ACHN (cell line): ENCODE measurements around the gene ABHD3.
"Not testable (repeated sequence)": the region's sequence is repeated elsewhere in the genome, so short reads cannot be mapped to it uniquely, and the experiment has no call there.

Experiments
- DNase-seq: peaks from one replicate; pipeline ENCODE4 v3.0.0-alpha.2; 2015
- in situ Hi-C: cut with HindIII; loops from 2 replicates; pipeline ENCODE4 v1.10.0; 2017; ENCODE audit warnings: low sequenced_read_pairs, low pct_ligation_motif_present, low pct_unique_long_range_greater_than_20kb

Gene ABHD3

GRCh38 chr18:21664069-21664468 is 40.5 kb downstream of the ABHD3 start:
- in situ Hi-C loops = no loop called here
- no peak for DNase-seq

GRCh38 chr18:21663578-21663977 is 41.0 kb downstream of the ABHD3 start:
- in situ Hi-C loops = no loop called here
- DNase-seq = no peak

GRCh38 chr18:21662581-21662980 is 42.0 kb downstream of the ABHD3 start:
- no peak for DNase-seq
- in situ Hi-C loops = no loop called here

- DNase-seq = no peak
- in situ Hi-C loops = no loop called here
These were observed 44.5 kb downstream of the ABHD3 start for GRCh38 chr18:21660078-21660477.

GRCh38 chr18:21656402-21656801 is 48.2 kb downstream of the ABHD3 start:
- no peak for DNase-seq
- in situ Hi-C loops = no loop called here

GRCh38 chr18:21653361-21653760 is 51.2 kb downstream of the ABHD3 start:
- no peak for DNase-seq
- in situ Hi-C loops = no loop called here

- DNase-seq = no peak
- in situ Hi-C loops = no loop called here
These were observed 52.5 kb downstream of the ABHD3 start for GRCh38 chr18:21652073-21652472.

GRCh38 chr18:21650311-21650710 is 54.3 kb downstream of the ABHD3 start:
- in situ Hi-C loops = no loop called here
- DNase-seq = no peak

- DNase-seq, in situ Hi-C loops: not testable (repeated sequence)
These were observed 64.2 kb downstream of the ABHD3 start for GRCh38 chr18:21640375-21640774.

- no peak for DNase-seq
- in situ Hi-C loops = no loop called here
These were observed 65.8 kb downstream of the ABHD3 start for GRCh38 chr18:21638822-21639221.

GRCh38 chr18:21636769-21637168 is 67.8 kb downstream of the ABHD3 start:
- DNase-seq = no peak
- in situ Hi-C loops = no loop called here

- in situ Hi-C loops = no loop called here
- no peak for DNase-seq
These were observed 69.9 kb downstream of the ABHD3 start for GRCh38 chr18:21634588-21635199.

- no peak for DNase-seq
- in situ Hi-C loops = no loop called here
These were observed 72.2 kb downstream of the ABHD3 start for GRCh38 chr18:21632393-21632792.

- DNase-seq = no peak
- in situ Hi-C loops = no loop called here
These were observed 75.3 kb downstream of the ABHD3 start for GRCh38 chr18:21629089-21629832.

- DNase-seq, in situ Hi-C loops: not testable (repeated sequence)
These were observed 82.9 kb downstream of the ABHD3 start for GRCh38 chr18:21621640-21622039.

- DNase-seq = peak; percentile 88
- in situ Hi-C loops = no loop called here
These were observed 92.2 kb downstream of the ABHD3 start, which contains the start of gene SNRPD1 for GRCh38 chr18:21612125-21613039. SNRPD1 (plus strand) TSS chr18:21612314; CDS start chr18:21612430, 116 bp downstream.

- DNase-seq, in situ Hi-C loops: not testable (repeated sequence)
These were observed 93.0 kb downstream of the ABHD3 start for GRCh38 chr18:21611401-21612124.

GRCh38 chr18:21605213-21605612 is 99.4 kb downstream of the ABHD3 start:
- DNase-seq = no peak
- in situ Hi-C loops = no loop called here
